Immature natural killer cell (primary cell): ENCODE results near the gene DESI2. TPM values are rescaled to one million over a fixed set of nuclear protein-coding genes. Genes with fewer than 3 reads are reported as not detected.
"Not testable (repeated sequence)": the region's sequence is repeated elsewhere in the genome, so short reads cannot be mapped to it uniquely, and the experiment has no call there.

Source experiments
- DNase-seq, 3 donors: peaks; one replicate each; pipeline ENCODE4 v3.0.0; 2022; ENCODE audit warnings: mixed read lengths in 1 of 3
- H3K27ac Mint-ChIP-seq, 6 donors: one replicate each; pipeline ENCODE4 v1.8.0; 2020; ENCODE audit warnings: mixed read lengths in 6 of 6, mild to moderate bottlenecking in 5 of 6, inconsistent platforms in 4 of 6, moderate library complexity in 3 of 6
- H3K27me3 Mint-ChIP-seq, 3 donors: one replicate each; pipeline ENCODE4 v1.8.0; 2020 to 2021; ENCODE audit warnings: low read depth in 3 of 3, mild to moderate bottlenecking in 3 of 3, mixed read lengths in 3 of 3, moderate library complexity in 3 of 3, inconsistent platforms in 1 of 3
- H3K36me3 Mint-ChIP-seq, 3 donors: one replicate each; pipeline ENCODE4 v1.8.0; 2020; ENCODE audit warnings: mixed read lengths in 3 of 3, inconsistent platforms in 2 of 3, mild to moderate bottlenecking in 2 of 3
- H3K4me1 Mint-ChIP-seq, 2 donors: one replicate each; pipeline ENCODE4 v1.8.0; 2020; ENCODE audit warnings: inconsistent platforms in 2 of 2, mild to moderate bottlenecking in 2 of 2, mixed read lengths in 2 of 2, moderate library complexity in 1 of 2
- H3K4me3 Mint-ChIP-seq, 5 donors: one replicate each; pipeline ENCODE4 v1.8.0; 2020; ENCODE audit warnings: mild to moderate bottlenecking in 5 of 5, mixed read lengths in 5 of 5, inconsistent platforms in 3 of 5, moderate library complexity in 3 of 5
- H3K9me3 Mint-ChIP-seq, 6 donors: one replicate each; pipeline ENCODE4 v1.8.0; 2020; ENCODE audit warnings: mild to moderate bottlenecking in 6 of 6, mixed read lengths in 6 of 6, inconsistent platforms in 4 of 6, moderate library complexity in 3 of 6
- polyA plus RNA-seq, 3 donors: library from polyadenylated mRNA; unstranded; fragments of 300-500 nt; fragmentation: Illumina TruSeq; gene quantifications; one replicate each; pipeline ENCODE4 v1.2.3, GENCODE V29; 2021

DESI2 gene
- polyA plus RNA-seq, 3 donors from 2014 or later = 9.9 to 25.8 (median 20.7) TPM

DNA sequence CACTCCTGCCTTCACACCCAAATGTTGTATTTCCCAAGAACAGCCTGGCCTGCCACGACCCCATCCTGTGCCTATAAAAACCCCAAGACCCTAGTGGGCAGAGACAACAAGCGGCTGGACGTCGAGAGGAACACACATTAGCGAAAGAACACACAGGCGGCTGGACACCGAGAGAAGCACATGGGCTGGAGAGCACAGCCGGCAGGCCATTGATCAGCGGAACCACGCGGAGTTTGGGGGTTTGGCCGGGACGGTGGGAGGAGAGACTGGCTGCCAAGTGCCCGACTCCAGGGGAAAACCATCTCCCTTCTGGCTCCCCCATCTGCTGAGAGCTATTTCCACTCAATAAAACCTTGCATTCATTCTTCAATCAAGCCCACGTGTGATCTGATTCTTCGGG, 10.4 kb upstream of the DESI2 start:
- H3K4me1 Mint-ChIP-seq = no peaks in the 10 kb centered on the region
- H3K4me3 Mint-ChIP-seq = no peak overlapping the region
- DNase-seq = no peak
- H3K9me3 Mint-ChIP-seq = no peaks in the 10 kb centered on the region
- no peaks in the 10 kb centered on the region for H3K36me3 Mint-ChIP-seq
- peaks cover 0 to 5% (median 2%) of the 10 kb centered on the region in 3 donors for H3K27me3 Mint-ChIP-seq
- H3K27ac Mint-ChIP-seq = no peak overlapping the region

- no peaks in the 10 kb centered on the region for H3K9me3 Mint-ChIP-seq
- no peak overlapping the region for H3K4me3 Mint-ChIP-seq
- no peak for DNase-seq
- H3K27me3 Mint-ChIP-seq = peaks cover 0 to 5% (median 2%) of the 10 kb centered on the region in 3 donors
- H3K4me1 Mint-ChIP-seq = no peaks in the 10 kb centered on the region
- no peaks in the 10 kb centered on the region for H3K36me3 Mint-ChIP-seq
- H3K27ac Mint-ChIP-seq = no peak overlapping the region
Measured at GRCh38 chr1:244642988-244643387, 9.9 kb upstream of the DESI2 start.

GRCh38 chr1:244645414-244645813, 7.5 kb upstream of the DESI2 start:
- Mint-ChIP-seq H3K4me1 (no peaks in the 10 kb centered on the region), H3K27me3 (peaks cover 0 to 5% (median 2%) of the 10 kb centered on the region in 3 donors), H3K9me3 (no peaks in the 10 kb centered on the region), H3K36me3 (no peaks in the 10 kb centered on the region), H3K4me3 (no peak overlapping the region), H3K27ac (no peak overlapping the region)
- no peak for DNase-seq

GRCh38 chr1:244645890-244646289, 7.0 kb upstream of the DESI2 start:
- Mint-ChIP-seq H3K4me1 (no peaks in the 10 kb centered on the region), H3K27me3 (peaks cover 0 to 5% (median 2%) of the 10 kb centered on the region in 3 donors), H3K27ac (no peak overlapping the region), H3K4me3 (no peak overlapping the region), H3K36me3 (no peaks in the 10 kb centered on the region), H3K9me3 (no peaks in the 10 kb centered on the region)
- DNase-seq = no peak

DNA sequence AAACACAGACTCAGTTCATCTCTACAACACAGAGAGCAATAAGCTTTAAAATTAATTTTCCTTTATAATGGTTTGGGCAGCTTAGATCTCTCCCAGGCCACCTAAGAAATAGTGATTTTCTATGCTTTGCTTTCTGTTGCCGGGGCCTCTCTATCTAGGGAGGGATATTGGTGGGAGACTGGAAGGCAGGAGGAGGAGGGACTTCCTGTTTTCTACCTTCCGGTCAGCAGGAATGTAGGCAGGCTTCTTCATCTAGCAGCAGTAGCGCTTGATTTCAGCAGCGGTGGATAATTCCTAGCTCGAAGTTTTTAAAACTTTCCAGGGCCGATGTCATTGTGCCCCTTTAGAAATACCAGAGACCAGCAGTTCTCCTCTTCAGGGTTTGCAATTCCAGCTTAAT, 5.1 kb upstream of the DESI2 start:
- DNase-seq = no peak
- H3K4me1 Mint-ChIP-seq = peaks cover 9 to 10% of the 10 kb centered on the region in 2 donors
- no peaks in the 10 kb centered on the region for H3K9me3 Mint-ChIP-seq
- no peak overlapping the region for H3K27ac Mint-ChIP-seq
- peaks cover 0 to 8% (median 3%) of the 10 kb centered on the region in 3 donors for H3K27me3 Mint-ChIP-seq
- no peaks in the 10 kb centered on the region for H3K36me3 Mint-ChIP-seq
- no peak overlapping the region for H3K4me3 Mint-ChIP-seq

DNA sequence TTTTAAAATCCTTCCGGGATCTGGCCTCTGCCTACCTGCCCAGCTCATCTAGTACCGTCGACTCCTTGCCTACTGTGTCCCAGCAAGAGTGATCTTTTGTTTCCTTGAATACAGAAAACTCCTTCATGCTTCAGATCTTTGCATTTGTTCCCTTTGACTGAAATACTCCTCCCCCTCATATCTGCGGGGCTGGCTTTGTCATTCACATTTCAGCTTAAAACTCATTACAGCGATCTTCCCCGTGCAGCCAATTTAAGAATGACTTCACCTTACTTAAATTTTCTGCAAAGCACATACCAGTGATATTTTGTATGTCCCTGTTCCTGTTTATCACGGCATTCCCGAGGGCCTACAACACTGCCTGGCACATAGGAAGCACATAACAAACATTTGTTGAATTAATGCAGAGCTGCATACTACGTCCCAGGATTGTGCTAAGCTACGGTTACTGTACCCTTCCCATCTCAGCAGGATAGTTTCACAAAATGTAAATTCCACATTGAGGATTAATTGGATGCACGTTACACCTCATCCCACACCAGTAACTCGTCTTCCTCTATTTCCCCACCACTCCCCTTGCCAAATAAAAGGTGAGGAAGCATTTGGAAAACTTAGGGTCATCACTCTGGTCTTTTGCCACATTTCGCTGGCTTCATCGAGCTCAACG, 837 bp upstream of the DESI2 start:
- Mint-ChIP-seq H3K27me3 (peaks cover 0 to 7% (median 2%) of the 10 kb centered on the region in 3 donors), H3K4me3 (peak overlapping the region in 4 of 5 donors; percentile 85 to 90 (median 88)), H3K4me1 (peaks cover 12 to 15% of the 10 kb centered on the region in 2 donors), H3K36me3 (peaks cover 0 to under 1% (median under 1%) of the 10 kb centered on the region in 3 donors), H3K27ac (peak overlapping the region; percentile 69 to 93 (median 89)), H3K9me3 (no peaks in the 10 kb centered on the region)
- DNase-seq = no peak

- no peak for DNase-seq
- Mint-ChIP-seq H3K4me3 (no peak overlapping the region), H3K4me1 (peaks cover 17 to 26% of the 10 kb centered on the region in 2 donors), H3K9me3 (no peaks in the 10 kb centered on the region), H3K36me3 (peaks cover 0 to 8% (median 7%) of the 10 kb centered on the region in 3 donors), H3K27ac (no peak overlapping the region), H3K27me3 (peaks cover 0 to 7% (median 2%) of the 10 kb centered on the region in 3 donors)
Measured at GRCh38 chr1:244653439-244654107, 647 bp downstream of the DESI2 start.

DNA sequence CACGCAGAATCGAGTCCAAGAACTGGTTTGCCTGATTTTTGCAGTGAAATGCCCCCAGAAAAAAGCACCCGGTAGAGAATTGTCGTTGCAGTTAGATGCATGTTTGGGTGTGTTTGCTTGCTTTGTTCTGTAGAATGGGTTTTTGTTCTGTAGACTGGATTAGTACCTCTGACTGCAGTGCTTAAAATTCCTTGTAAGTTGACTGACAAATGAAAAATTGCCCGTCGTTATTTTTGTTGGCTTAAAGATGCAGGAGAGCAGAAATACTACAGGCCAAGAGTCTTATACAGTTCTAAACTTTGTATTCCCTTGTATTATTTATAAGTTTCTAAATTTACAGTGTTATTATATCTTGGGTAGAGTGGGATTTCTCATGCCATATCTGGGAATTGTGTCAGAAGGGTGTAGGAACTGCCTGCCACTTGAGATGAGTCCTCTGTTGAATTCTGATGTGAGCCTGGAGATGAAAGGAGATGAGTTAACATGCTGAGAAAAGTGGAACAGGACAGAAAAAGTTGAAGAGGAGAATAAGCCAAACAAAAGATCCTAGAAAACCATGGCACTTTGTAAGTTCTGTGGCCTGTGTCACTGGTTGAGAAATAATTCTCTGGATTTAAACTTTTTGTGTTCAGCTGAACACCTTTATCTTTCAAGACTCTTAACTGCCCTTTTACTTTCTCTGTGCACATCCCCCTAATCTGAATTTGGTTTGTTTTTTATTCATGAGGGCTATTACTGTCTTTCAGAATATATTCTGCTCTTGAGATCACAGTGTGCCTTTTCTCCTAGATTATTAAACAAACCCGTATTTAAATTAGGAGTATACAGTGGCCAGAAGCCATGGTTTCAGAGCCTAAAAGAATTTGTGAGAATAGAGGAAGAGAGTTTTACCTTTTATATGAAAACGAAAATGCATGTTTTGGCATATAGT, 1.4 kb downstream of the DESI2 start:
- Mint-ChIP-seq H3K36me3 (peaks cover 4 to 8% (median 7%) of the 10 kb centered on the region in 3 donors), H3K4me1 (peaks cover 21 to 30% of the 10 kb centered on the region in 2 donors), H3K4me3 (no peak overlapping the region), H3K27ac (no peak overlapping the region), H3K27me3 (peaks cover 0 to 7% (median 2%) of the 10 kb centered on the region in 3 donors), H3K9me3 (no peaks in the 10 kb centered on the region)
- DNase-seq = no peak

- peaks cover 5 to 8% (median 7%) of the 10 kb centered on the region in 3 donors for H3K36me3 Mint-ChIP-seq
Measured at GRCh38 chr1:244655186-244655585, 2.3 kb downstream of the DESI2 start.

DNA sequence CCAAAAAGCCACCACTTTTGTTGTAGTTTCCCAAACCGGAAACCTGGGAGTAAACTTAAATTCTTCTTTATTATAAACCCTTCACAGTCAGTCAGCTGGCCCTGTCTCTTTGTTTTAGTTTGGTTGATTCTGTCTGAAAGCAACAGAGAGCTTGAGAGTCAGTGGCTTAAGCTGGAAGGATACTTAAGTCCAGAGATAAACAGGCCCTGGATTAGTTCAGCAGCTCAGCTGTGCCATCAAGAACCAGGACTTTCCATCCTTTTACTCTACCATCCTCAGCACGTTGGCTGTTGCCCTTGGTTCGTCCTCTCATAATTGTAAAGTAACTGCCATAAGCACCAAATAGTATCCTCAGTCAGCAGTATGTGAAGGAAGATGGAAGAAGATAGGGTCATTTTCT, 4.5 kb downstream of the DESI2 start:
- H3K36me3 Mint-ChIP-seq = peaks cover 5 to 8% (median 7%) of the 10 kb centered on the region in 3 donors
- peaks cover 14 to 28% of the 10 kb centered on the region in 2 donors for H3K4me1 Mint-ChIP-seq
- H3K4me3 Mint-ChIP-seq = no peak overlapping the region
- H3K9me3 Mint-ChIP-seq = no peaks in the 10 kb centered on the region
- H3K27me3 Mint-ChIP-seq = peaks cover 0 to 2% (median 1%) of the 10 kb centered on the region in 3 donors
- H3K27ac Mint-ChIP-seq = peak overlapping the region in 3 of 6 donors; percentile 2 to 64 (median 39)
- no peak for DNase-seq

More at GRCh38 chr1:244655186-244655585, 2.3 kb downstream of the DESI2 start:
- no peaks in the 10 kb centered on the region for H3K9me3 Mint-ChIP-seq
- no peak for DNase-seq
- H3K4me1 Mint-ChIP-seq = peaks cover 22 to 30% of the 10 kb centered on the region in 2 donors
- no peak overlapping the region for H3K27ac Mint-ChIP-seq
- peaks cover 0 to 7% (median 2%) of the 10 kb centered on the region in 3 donors for H3K27me3 Mint-ChIP-seq
- no peak overlapping the region for H3K4me3 Mint-ChIP-seq

DNA sequence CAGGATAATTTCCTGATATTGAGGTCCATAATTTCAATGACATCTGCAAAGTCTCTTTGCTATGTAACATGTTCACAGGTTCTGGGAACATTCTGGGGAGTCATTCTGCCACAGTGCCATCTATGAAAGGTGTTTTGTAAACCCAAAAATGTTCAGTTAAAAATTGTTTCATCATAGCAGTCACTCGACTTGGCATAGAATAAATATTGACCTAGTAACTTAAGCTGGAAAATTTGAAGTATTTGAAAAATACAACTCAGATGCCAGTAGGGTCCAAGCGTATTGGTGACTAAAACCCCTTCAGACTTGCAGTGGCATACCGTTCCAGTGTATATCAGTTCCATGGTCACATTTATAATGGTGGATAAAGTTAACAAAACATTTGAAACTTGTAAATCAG, 6.8 kb downstream of the DESI2 start:
- no peak for DNase-seq
- Mint-ChIP-seq H3K4me3 (no peak overlapping the region), H3K9me3 (no peaks in the 10 kb centered on the region), H3K27me3 (no peaks in the 10 kb centered on the region), H3K4me1 (peaks cover 23 to 30% of the 10 kb centered on the region in 2 donors), H3K36me3 (peaks cover 5 to 8% (median 7%) of the 10 kb centered on the region in 3 donors), H3K27ac (peak overlapping the region in 1 of 6 donors; percentile 49)

DNA sequence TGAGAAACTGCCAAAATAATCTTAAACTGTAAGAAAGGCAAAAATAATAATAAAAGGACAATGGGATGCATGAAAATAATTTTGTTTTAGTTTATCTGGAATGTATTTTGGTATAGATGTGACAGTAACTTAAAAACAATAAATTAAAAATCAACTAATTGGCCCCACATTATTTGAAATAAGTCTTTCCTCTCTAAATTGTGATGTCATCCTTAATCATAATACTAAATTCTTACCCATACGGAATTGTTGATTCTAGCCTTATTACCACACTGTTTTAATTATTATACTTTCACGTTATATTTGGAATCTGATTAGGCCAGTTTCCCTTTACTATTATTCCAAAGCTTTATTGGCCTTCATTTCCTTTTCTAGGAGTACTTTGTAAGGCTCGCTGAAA, 7.7 kb downstream of the DESI2 start:
- Mint-ChIP-seq H3K4me3 (no peak overlapping the region), H3K27ac (no peak overlapping the region), H3K9me3 (no peaks in the 10 kb centered on the region), H3K36me3 (peaks cover 5 to 8% (median 7%) of the 10 kb centered on the region in 3 donors), H3K4me1 (peaks cover 23 to 30% of the 10 kb centered on the region in 2 donors), H3K27me3 (no peaks in the 10 kb centered on the region)
- no peak for DNase-seq

GRCh38 chr1:244661569-244662312, 8.8 kb downstream of the DESI2 start:
- not testable (repeated sequence) for H3K27me3 Mint-ChIP-seq, H3K4me3 Mint-ChIP-seq, H3K27ac Mint-ChIP-seq, H3K36me3 Mint-ChIP-seq, DNase-seq, H3K9me3 Mint-ChIP-seq
- peaks cover 17 to 30% of the 10 kb centered on the region in 2 donors for H3K4me1 Mint-ChIP-seq
